Mesendoderm (in vitro differentiated cells): ENCODE results near the gene AOAH.

Source experiments
- DNase-seq: peaks from one replicate; pipeline ENCODE4 v3.0.0; 2013
- H2AK5ac ChIP-seq: 2 replicates; pipeline ENCODE4 v1.6.1; 2013; ENCODE audit warnings: low read length, inconsistent platforms
- H2BK120ac ChIP-seq: 2 replicates; pipeline ENCODE4 v1.6.1; 2013; ENCODE audit warnings: low read depth, mild to moderate bottlenecking, low read length, moderate library complexity, mixed read lengths
- H2BK15ac ChIP-seq: replicated peaks from 2 replicates; pipeline ENCODE4 v1.6.1; 2013; ENCODE audit warnings: low read depth, mild to moderate bottlenecking, moderate library complexity
- H2BK5ac ChIP-seq: 2 replicates; pipeline ENCODE4 v1.6.1; 2013; ENCODE audit warnings: low read length, inconsistent platforms
- H3K18ac ChIP-seq: 2 replicates; pipeline ENCODE4 v1.6.1; 2013; ENCODE audit warnings: mild to moderate bottlenecking, low read length, mixed read lengths
- H3K23ac ChIP-seq: one replicate; pipeline ENCODE4 v1.6.1; 2013; ENCODE audit warnings: low read length
- H3K27ac ChIP-seq: 2 replicates; pipeline ENCODE4 v1.5.1; 2013; ENCODE audit warnings: low read depth, mild to moderate bottlenecking, inconsistent platforms, low read length, moderate library complexity
- H3K27me3 ChIP-seq: 2 replicates; pipeline ENCODE4 v1.6.1; 2013; ENCODE audit warnings: low read length, control low read depth, mild to moderate bottlenecking, inconsistent platforms; ENCODE audit not compliant: insufficient read depth, poor library complexity
- H3K36me3 ChIP-seq: 2 replicates; pipeline ENCODE4 v1.6.1; 2013; ENCODE audit warnings: low read length, inconsistent platforms; ENCODE audit not compliant: control insufficient read depth, insufficient read depth
- H3K4ac ChIP-seq: one replicate; pipeline ENCODE4 v1.6.1; 2013; ENCODE audit warnings: low read depth, mild to moderate bottlenecking, low read length, moderate library complexity
- H3K4me1 ChIP-seq: 2 replicates; pipeline ENCODE4 v1.6.1; 2013; ENCODE audit warnings: low read depth, low read length, inconsistent platforms; ENCODE audit not compliant: control insufficient read depth
- H3K4me2 ChIP-seq: 2 replicates; pipeline ENCODE4 v1.6.1; 2013; ENCODE audit warnings: low read length
- H3K4me3 ChIP-seq: 2 replicates; pipeline ENCODE4 v1.5.1; 2013; ENCODE audit warnings: mild to moderate bottlenecking, low read length
- H3K56ac ChIP-seq: one replicate; pipeline ENCODE4 v1.6.1; 2013; ENCODE audit warnings: low read length
- H3K79me1 ChIP-seq: 2 replicates; pipeline ENCODE4 v1.6.1; 2013; ENCODE audit warnings: low read length, inconsistent platforms
- H3K79me2 ChIP-seq: 2 replicates; pipeline ENCODE4 v1.6.1; 2013; ENCODE audit warnings: mild to moderate bottlenecking, low read length; ENCODE audit not compliant: control insufficient read depth, insufficient read depth
- H3K9ac ChIP-seq: 2 replicates; pipeline ENCODE4 v1.6.1; 2013; ENCODE audit warnings: low read length, inconsistent platforms
- H4K5ac ChIP-seq: one replicate; pipeline ENCODE4 v1.6.1; 2013; ENCODE audit warnings: low read length
- H4K8ac ChIP-seq: one replicate; pipeline ENCODE4 v1.6.1; 2013; ENCODE audit warnings: low read depth, mild to moderate bottlenecking, control low read depth, low read length, moderate library complexity
- WGBS: extraction: QIAGEN DNeasy Blood & Tissue Kit; methylation state at CpG from one replicate; pipeline ENCODE4 v1.1.7; 2013; ENCODE audit warnings: low lambda C conversion rate, missing lambda C conversion rate; ENCODE audit not compliant: insufficient coverage; ENCODE audit errors: extremely low coverage; 5-methylcytosine and 5-hydroxymethylcytosine counted together

AOAH gene

GRCh38 chr7:36594445-36594844 lies 129.8 kb downstream of the AOAH start:
- no peak overlapping the region for H3K4me3 ChIP-seq
- H3K27ac ChIP-seq = no peak overlapping the region
- H3K56ac ChIP-seq = no peak overlapping the region
- no peaks in the 10 kb centered on the region for H3K4me1 ChIP-seq
- no CpG with 5 or more reads among the region's 2 CpGs for WGBS
- H3K9ac ChIP-seq = no peak overlapping the region
- H2AK5ac ChIP-seq = no peak overlapping the region
- no peak overlapping the region for H2BK120ac ChIP-seq
- no peak overlapping the region for H4K5ac ChIP-seq
- H3K18ac ChIP-seq = no peak overlapping the region
- no peak overlapping the region for H3K23ac ChIP-seq
- H3K4me2 ChIP-seq = no peak overlapping the region
- no peak overlapping the region for H3K4ac ChIP-seq
- H3K36me3 ChIP-seq = no peaks in the 10 kb centered on the region
- no peak overlapping the region for H4K8ac ChIP-seq
- no peaks in the 10 kb centered on the region for H3K27me3 ChIP-seq
- no peak for DNase-seq
- no peaks in the 10 kb centered on the region for H3K79me1 ChIP-seq
- no peak overlapping the region for H2BK15ac ChIP-seq
- H2BK5ac ChIP-seq = no peak overlapping the region
- H3K79me2 ChIP-seq = no peaks in the 10 kb centered on the region

- Histone ChIP-seq H4K8ac (no peak overlapping the region), H3K4me1 (no peaks in the 10 kb centered on the region), H3K4ac (no peak overlapping the region), H3K36me3 (no peaks in the 10 kb centered on the region), H3K79me2 (no peaks in the 10 kb centered on the region), H3K27ac (no peak overlapping the region), H2BK120ac (no peak overlapping the region), H2AK5ac (no peak overlapping the region), H3K9ac (no peak overlapping the region), H3K18ac (no peak overlapping the region), H3K79me1 (no peaks in the 10 kb centered on the region), H3K27me3 (no peaks in the 10 kb centered on the region), H3K4me2 (no peak overlapping the region), H3K56ac (no peak overlapping the region), H2BK15ac (no peak overlapping the region), H4K5ac (no peak overlapping the region), H2BK5ac (no peak overlapping the region), H3K23ac (no peak overlapping the region), H3K4me3 (no peak overlapping the region)
- no peak for DNase-seq
- WGBS = no CpG with 5 or more reads among the region's 3 CpGs
These were observed 132.7 kb downstream of the AOAH start for GRCh38 chr7:36591636-36592035.

- no peak overlapping the region for H3K27ac ChIP-seq
These were observed 134.9 kb downstream of the AOAH start for GRCh38 chr7:36589391-36589790.

GRCh38 chr7:36583318-36583717 lies 141.0 kb downstream of the AOAH start:
- no CpG with 5 or more reads among the region's 1 CpG for WGBS

More at GRCh38 chr7:36589391-36589790, 134.9 kb downstream of the AOAH start:
- H3K4ac ChIP-seq = no peak overlapping the region
- no peak overlapping the region for H3K9ac ChIP-seq
- H3K4me2 ChIP-seq = no peak overlapping the region
- no peak overlapping the region for H2AK5ac ChIP-seq
- no peak overlapping the region for H2BK15ac ChIP-seq
- no peak overlapping the region for H2BK120ac ChIP-seq
- H3K79me1 ChIP-seq = no peaks in the 10 kb centered on the region
- no peaks in the 10 kb centered on the region for H3K27me3 ChIP-seq
- no peak overlapping the region for H3K23ac ChIP-seq
- H4K8ac ChIP-seq = no peak overlapping the region
- no peak overlapping the region for H3K18ac ChIP-seq
- DNase-seq = no peak
- no peaks in the 10 kb centered on the region for H3K36me3 ChIP-seq
- H2BK5ac ChIP-seq = no peak overlapping the region
- no CpG with 5 or more reads among the region's 3 CpGs for WGBS
- no peaks in the 10 kb centered on the region for H3K79me2 ChIP-seq
- H3K56ac ChIP-seq = no peak overlapping the region
- H3K4me1 ChIP-seq = no peaks in the 10 kb centered on the region
- H4K5ac ChIP-seq = no peak overlapping the region
- H3K4me3 ChIP-seq = no peak overlapping the region

GRCh38 chr7:36575832-36576231 lies 148.5 kb downstream of the AOAH start:
- Histone ChIP-seq H2AK5ac (no peak overlapping the region), H2BK15ac (no peak overlapping the region), H3K27ac (no peak overlapping the region), H2BK120ac (no peak overlapping the region), H3K4me2 (no peak overlapping the region), H3K4ac (no peak overlapping the region), H3K23ac (no peak overlapping the region), H3K9ac (no peak overlapping the region), H3K4me3 (no peak overlapping the region), H3K79me2 (no peaks in the 10 kb centered on the region), H2BK5ac (no peak overlapping the region), H3K4me1 (no peaks in the 10 kb centered on the region), H3K56ac (no peak overlapping the region), H3K36me3 (no peaks in the 10 kb centered on the region), H4K8ac (no peak overlapping the region), H3K79me1 (no peaks in the 10 kb centered on the region), H3K18ac (no peak overlapping the region), H4K5ac (no peak overlapping the region), H3K27me3 (no peaks in the 10 kb centered on the region)
- WGBS = no CpG with 5 or more reads among the region's 5 CpGs
- DNase-seq = no peak

More at GRCh38 chr7:36583318-36583717, 141.0 kb downstream of the AOAH start:
- DNase-seq = no peak
- no peak overlapping the region for H3K9ac ChIP-seq
- H3K56ac ChIP-seq = no peak overlapping the region
- no peaks in the 10 kb centered on the region for H3K4me1 ChIP-seq
- H3K23ac ChIP-seq = no peak overlapping the region
- no peak overlapping the region for H2BK15ac ChIP-seq
- no peak overlapping the region for H2BK5ac ChIP-seq
- no peak overlapping the region for H4K8ac ChIP-seq
- no peak overlapping the region for H3K4me3 ChIP-seq
- H3K4ac ChIP-seq = no peak overlapping the region
- no peaks in the 10 kb centered on the region for H3K79me2 ChIP-seq
- no peaks in the 10 kb centered on the region for H3K36me3 ChIP-seq
- H2AK5ac ChIP-seq = no peak overlapping the region
- no peaks in the 10 kb centered on the region for H3K79me1 ChIP-seq
- no peak overlapping the region for H3K4me2 ChIP-seq
- H2BK120ac ChIP-seq = no peak overlapping the region
- no peak overlapping the region for H3K18ac ChIP-seq
- H4K5ac ChIP-seq = no peak overlapping the region
- H3K27me3 ChIP-seq = no peaks in the 10 kb centered on the region
- H3K27ac ChIP-seq = no peak overlapping the region

- H3K23ac ChIP-seq = no peak overlapping the region
- no peak overlapping the region for H3K4me2 ChIP-seq
- no peak overlapping the region for H3K9ac ChIP-seq
- no peaks in the 10 kb centered on the region for H3K79me2 ChIP-seq
- H3K56ac ChIP-seq = no peak overlapping the region
- no CpG with 5 or more reads among the region's 3 CpGs for WGBS
- H3K79me1 ChIP-seq = no peaks in the 10 kb centered on the region
- H3K4me3 ChIP-seq = no peak overlapping the region
- H3K27me3 ChIP-seq = no peaks in the 10 kb centered on the region
- DNase-seq = no peak
- no peak overlapping the region for H3K18ac ChIP-seq
- H4K5ac ChIP-seq = no peak overlapping the region
- no peaks in the 10 kb centered on the region for H3K4me1 ChIP-seq
- H2BK15ac ChIP-seq = no peak overlapping the region
- H2BK5ac ChIP-seq = no peak overlapping the region
- H3K27ac ChIP-seq = no peak overlapping the region
- no peak overlapping the region for H4K8ac ChIP-seq
- no peak overlapping the region for H2BK120ac ChIP-seq
- H3K36me3 ChIP-seq = no peaks in the 10 kb centered on the region
- H2AK5ac ChIP-seq = no peak overlapping the region
- H3K4ac ChIP-seq = no peak overlapping the region
These were observed 151.2 kb downstream of the AOAH start for GRCh38 chr7:36573066-36573465.
